K562 (cell line): ENCODE measurements around the gene MAML3.

Experiments
- BRF1 ChIP-seq: IDR thresholded peaks from 3 replicates; pipeline ENCODE4 v1.6.1; 2011; ENCODE audit warnings: borderline replicate concordance, mild to moderate bottlenecking; ENCODE audit not compliant: insufficient read length; ENCODE audit errors: extremely low read depth
- DACH1 ChIP-seq: fragments of 450-650 bp; IDR thresholded peaks from 2 replicates; pipeline ENCODE4 v1.6.1; 2018; ENCODE audit not compliant: partially characterized antibody
- HNRNPH1 ChIP-seq: fragments of 200-400 bp; formaldehyde crosslinking; optimal IDR thresholded peaks from 2 replicates; pipeline ENCODE3; 2017; ENCODE audit warnings: low read depth, mild to moderate bottlenecking, low read length, moderate library complexity
- KLF16 ChIP-seq: IDR thresholded peaks from 2 replicates; pipeline ENCODE4 v1.6.1; 2016; ENCODE audit warnings: antibody characterized with exemption
- NFIX ChIP-seq: fragments of 250-450 bp; sonication (Bioruptor Pico); IDR thresholded peaks from 2 replicates; pipeline ENCODE4 v1.4.0; 2020; ENCODE audit warnings: low read depth, mild to moderate bottlenecking, moderate library complexity
- POLR2AphosphoS5 ChIP-seq: IDR thresholded peaks from 2 replicates; pipeline ENCODE4 v1.6.1; 2011; ENCODE audit warnings: mild to moderate bottlenecking, low read depth, low read length, moderate library complexity; ENCODE audit not compliant: control insufficient read depth, insufficient read depth
- RAD51 ChIP-seq: fragments of 450-650 bp; IDR thresholded peaks from 2 replicates; pipeline ENCODE4 v1.7.1; 2016; ENCODE audit warnings: low read depth, mild to moderate bottlenecking, borderline replicate concordance
- RCOR1 ChIP-seq, 2 experiments: IDR thresholded peaks; 2 replicates each; pipeline ENCODE4 v1.6.1; 2012; ENCODE audit warnings: low read depth in 2 of 2, low read length in 2 of 2, borderline replicate concordance in 1 of 2, improper control_type of control experiment in 1 of 2
- ZBED1 ChIP-seq: IDR thresholded peaks from 2 replicates; pipeline ENCODE4 v1.6.1; 2014
- TF ChIP-seq, protein P1 (sequence below), 3 experiments: IDR thresholded peaks in 2 of 3; conservative IDR thresholded peaks in 1 of 3; 2 replicates each; pipeline ENCODE4 v1.5.1; 2011 to 2012; ENCODE audit warnings: low read length in 3 of 3, mild to moderate bottlenecking in 3 of 3, control low read depth in 2 of 3, improper control_type of control experiment in 1 of 3, inconsistent platforms in 1 of 3, low read depth in 1 of 3, mixed read lengths in 1 of 3, moderate library complexity in 1 of 3; ENCODE audit not compliant: insufficient read depth in 2 of 3

DNA sequence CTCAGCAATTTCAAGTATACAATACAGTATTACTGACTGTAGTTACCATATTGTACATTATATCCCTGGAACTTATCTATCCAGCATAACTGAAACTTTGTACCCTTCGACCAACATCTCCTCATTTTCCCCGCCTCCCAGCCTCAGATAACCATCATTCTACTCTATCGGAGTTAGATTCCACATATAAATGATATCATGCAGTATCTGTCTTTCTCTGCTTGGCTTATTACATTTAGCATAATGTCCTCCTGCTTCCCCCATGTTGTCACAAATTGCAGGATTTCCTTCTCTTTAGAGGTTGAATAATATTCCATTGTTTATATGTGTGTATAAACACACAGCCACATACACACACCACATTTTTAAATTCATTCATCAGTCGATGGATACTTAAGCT, 218.1 kb downstream of the MAML3 start:
- TF ChIP-seq RCOR1 (IDR thresholded peaks at IDR 0.05; ENCODE audit: borderline replicate concordance in 1 of 2, low read depth in 2 of 2, low read length in 2 of 2): no peak
- TF ChIP-seq NFIX: no peak
- TF ChIP-seq DACH1: no peak
- TF ChIP-seq, protein P1, sequence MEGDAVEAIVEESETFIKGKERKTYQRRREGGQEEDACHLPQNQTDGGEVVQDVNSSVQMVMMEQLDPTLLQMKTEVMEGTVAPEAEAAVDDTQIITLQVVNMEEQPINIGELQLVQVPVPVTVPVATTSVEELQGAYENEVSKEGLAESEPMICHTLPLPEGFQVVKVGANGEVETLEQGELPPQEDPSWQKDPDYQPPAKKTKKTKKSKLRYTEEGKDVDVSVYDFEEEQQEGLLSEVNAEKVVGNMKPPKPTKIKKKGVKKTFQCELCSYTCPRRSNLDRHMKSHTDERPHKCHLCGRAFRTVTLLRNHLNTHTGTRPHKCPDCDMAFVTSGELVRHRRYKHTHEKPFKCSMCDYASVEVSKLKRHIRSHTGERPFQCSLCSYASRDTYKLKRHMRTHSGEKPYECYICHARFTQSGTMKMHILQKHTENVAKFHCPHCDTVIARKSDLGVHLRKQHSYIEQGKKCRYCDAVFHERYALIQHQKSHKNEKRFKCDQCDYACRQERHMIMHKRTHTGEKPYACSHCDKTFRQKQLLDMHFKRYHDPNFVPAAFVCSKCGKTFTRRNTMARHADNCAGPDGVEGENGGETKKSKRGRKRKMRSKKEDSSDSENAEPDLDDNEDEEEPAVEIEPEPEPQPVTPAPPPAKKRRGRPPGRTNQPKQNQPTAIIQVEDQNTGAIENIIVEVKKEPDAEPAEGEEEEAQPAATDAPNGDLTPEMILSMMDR (IDR thresholded peaks at IDR 0.05 in 2 of 3, conservative IDR thresholded peaks at IDR 0.05 in 1 of 3; ENCODE audit: insufficient read depth in 2 of 3, low read depth in 1 of 3, low read length in 3 of 3): no peak
- TF ChIP-seq POLR2AphosphoS5: no peak
- TF ChIP-seq ZBED1: no peak
- TF ChIP-seq HNRNPH1: no peak
- TF ChIP-seq BRF1: no peak
- no peak for TF ChIP-seq KLF16
- TF ChIP-seq RAD51: no peak
